ENCODE data around the gene CHD5.

CHD5 gene

GRCh38 chr1:6052543-6053205 lies 127.4 kb downstream of the CHD5 start:
- Histone ChIP-seq H3K27ac (no peak overlapping the region), H3K27me3 (no peaks in the 10 kb centered on the region), H3K4me3 (ENCODE audit: low read depth in 1 of 2, low read length in 1 of 2) (no peak overlapping the region), H3K4me1 (ENCODE audit: control insufficient read depth in 1 of 2, insufficient read depth in 1 of 2, low read depth in 1 of 2, low read length in 1 of 2) (no peaks in the 10 kb centered on the region), H3K36me3 (peaks cover 82% of the 10 kb centered on the region), H3K9me3 (no peaks in the 10 kb centered on the region)
- TF ChIP-seq, protein P1, sequence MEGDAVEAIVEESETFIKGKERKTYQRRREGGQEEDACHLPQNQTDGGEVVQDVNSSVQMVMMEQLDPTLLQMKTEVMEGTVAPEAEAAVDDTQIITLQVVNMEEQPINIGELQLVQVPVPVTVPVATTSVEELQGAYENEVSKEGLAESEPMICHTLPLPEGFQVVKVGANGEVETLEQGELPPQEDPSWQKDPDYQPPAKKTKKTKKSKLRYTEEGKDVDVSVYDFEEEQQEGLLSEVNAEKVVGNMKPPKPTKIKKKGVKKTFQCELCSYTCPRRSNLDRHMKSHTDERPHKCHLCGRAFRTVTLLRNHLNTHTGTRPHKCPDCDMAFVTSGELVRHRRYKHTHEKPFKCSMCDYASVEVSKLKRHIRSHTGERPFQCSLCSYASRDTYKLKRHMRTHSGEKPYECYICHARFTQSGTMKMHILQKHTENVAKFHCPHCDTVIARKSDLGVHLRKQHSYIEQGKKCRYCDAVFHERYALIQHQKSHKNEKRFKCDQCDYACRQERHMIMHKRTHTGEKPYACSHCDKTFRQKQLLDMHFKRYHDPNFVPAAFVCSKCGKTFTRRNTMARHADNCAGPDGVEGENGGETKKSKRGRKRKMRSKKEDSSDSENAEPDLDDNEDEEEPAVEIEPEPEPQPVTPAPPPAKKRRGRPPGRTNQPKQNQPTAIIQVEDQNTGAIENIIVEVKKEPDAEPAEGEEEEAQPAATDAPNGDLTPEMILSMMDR (IDR thresholded peaks at IDR 0.05), result no peak
